H1 (cell line): ENCODE results near the gene TRAPPC2L. TPM values are rescaled to one million over a fixed set of nuclear protein-coding genes. Genes with fewer than 3 reads are reported as not detected.

ENCODE experiments used
- CTCF ChIA-PET: fragments of 300-600 bp; sonication (Branson Sonifier 250); formaldehyde crosslinking; loops from one replicate; lab custom pipeline; 2021; ENCODE audit not compliant: partially characterized antibody; lab: Charles Lee
- POLR2A ChIA-PET: fragments of 300-600 bp; sonication (Branson Sonifier 250); formaldehyde crosslinking; loops from one replicate; lab custom pipeline; 2021; ENCODE audit warnings: inconsistent platforms; ENCODE audit not compliant: partially characterized antibody; lab: Charles Lee
- DNase-seq, 2 experiments: peaks; one replicate each; pipeline versions ENCODE4 v3.0.0 to v3.0.0-alpha.2; 2010 to 2022; ENCODE audit warnings: low spot score in 2 of 2, low read depth in 1 of 2, mixed read lengths in 1 of 2
- FAIRE-seq: peaks from 2 replicates; lab custom pipeline; 2011; peaks lifted over from hg19 to GRCh38; lab: Jason Lieb, UNC
- H2AFZ ChIP-seq: 2 replicates; pipeline ENCODE4 v1.8.1; 2012; ENCODE audit warnings: low read length, inconsistent platforms
- H2AK5ac ChIP-seq: 2 replicates; pipeline ENCODE4 v1.6.1; 2013; ENCODE audit warnings: low read depth, low read length
- H2BK120ac ChIP-seq: replicated peaks from 2 replicates; pipeline ENCODE3; 2013; ENCODE audit warnings: low read depth, low read length, inconsistent platforms
- H2BK12ac ChIP-seq: 2 replicates; pipeline ENCODE4 v1.6.1; 2013; ENCODE audit warnings: low read depth, low read length
- H2BK15ac ChIP-seq: 2 replicates; pipeline ENCODE4 v1.6.1; 2013; ENCODE audit warnings: low read length
- H2BK20ac ChIP-seq: 2 replicates; pipeline ENCODE4 v1.6.1; 2013; ENCODE audit warnings: low read length
- H2BK5ac ChIP-seq: 2 replicates; pipeline ENCODE4 v1.6.1; 2013; ENCODE audit warnings: low read depth, low read length
- H3K14ac ChIP-seq: 2 replicates; pipeline ENCODE4 v1.6.1; 2013; ENCODE audit warnings: inconsistent platforms; ENCODE audit not compliant: insufficient read length
- H3K18ac ChIP-seq: 2 replicates; pipeline ENCODE4 v1.6.1; 2013; ENCODE audit warnings: low read length; ENCODE audit errors: extremely low read depth
- H3K23ac ChIP-seq: 2 replicates; pipeline ENCODE4 v1.6.1; 2013; ENCODE audit warnings: inconsistent platforms; ENCODE audit not compliant: insufficient read length
- H3K23me2 ChIP-seq: 2 replicates; pipeline ENCODE4 v1.6.1; 2013; ENCODE audit warnings: low read depth, low read length
- H3K27ac ChIP-seq: 2 replicates; pipeline ENCODE4 v1.6.1; 2011; ENCODE audit warnings: low read depth, low read length, inconsistent platforms
- H3K27me3 ChIP-seq, 4 experiments: replicated peaks in 1 of 4; 1 replicate in 1 of 4; 2 replicates in 3 of 4; pipeline versions ENCODE4 v1.6.1 to v1.8.1; 2011 to 2013; ENCODE audit warnings: low read length in 3 of 4, mild to moderate bottlenecking in 3 of 4, inconsistent platforms in 2 of 4, mixed read lengths in 2 of 4, moderate library complexity in 1 of 4; ENCODE audit not compliant: control insufficient read depth in 3 of 4, insufficient read depth in 3 of 4; ENCODE audit errors: extremely low read depth in 1 of 4
- H3K36me3 ChIP-seq, 4 experiments: 2 replicates each; pipeline versions ENCODE4 v1.6.1 to v1.8.1; 2011 to 2013; ENCODE audit warnings: mild to moderate bottlenecking in 4 of 4, low read length in 3 of 4, moderate library complexity in 2 of 4, control low read depth in 1 of 4, inconsistent platforms in 1 of 4; ENCODE audit not compliant: insufficient read depth in 4 of 4, control insufficient read depth in 2 of 4
- H3K4ac ChIP-seq: replicated peaks from 2 replicates; pipeline ENCODE3; 2013; ENCODE audit warnings: low read length, low read depth, mixed read lengths, inconsistent platforms; ENCODE audit not compliant: insufficient read length
- H3K4me1 ChIP-seq, 4 experiments: replicated peaks in 1 of 4; 1 replicate in 1 of 4; 2 replicates in 3 of 4; pipeline versions ENCODE4 v1.6.1 to v1.8.1; 2011 to 2013; ENCODE audit warnings: low read length in 3 of 4, inconsistent platforms in 2 of 4, mixed read lengths in 1 of 4; ENCODE audit not compliant: insufficient read depth in 4 of 4, control insufficient read depth in 3 of 4
- H3K4me2 ChIP-seq, 2 experiments: 2 replicates each; pipeline versions ENCODE4 v1.6.1 to v1.8.1; 2011 to 2013; ENCODE audit warnings: low read depth in 2 of 2, low read length in 2 of 2, control low read depth in 1 of 2, inconsistent platforms in 1 of 2, mild to moderate bottlenecking in 1 of 2; ENCODE audit not compliant: insufficient read depth in 1 of 2
- H3K4me3 ChIP-seq, 4 experiments: fragments of 200-600, 300-600 bp in 1 of 4; sonication (generic), shearing (Covaris generic), sonication (Bioruptor Twin) in 1 of 4; 2 replicates each; pipeline versions ENCODE4 v1.5.1 to v1.8.1; 2011 to 2016; ENCODE audit warnings: low read length in 4 of 4, low read depth in 3 of 4, control low read depth in 2 of 4, inconsistent platforms in 2 of 4, mild to moderate bottlenecking in 2 of 4, mixed read lengths in 1 of 4, moderate library complexity in 1 of 4; ENCODE audit not compliant: insufficient read depth in 2 of 4; ENCODE audit errors: extremely low read depth in 1 of 4
- H3K56ac ChIP-seq: replicated peaks from 2 replicates; pipeline ENCODE3; 2013; ENCODE audit warnings: low read depth, mild to moderate bottlenecking, mixed read lengths, low read length, inconsistent platforms; ENCODE audit not compliant: insufficient read length
- H3K79me1 ChIP-seq: 2 replicates; pipeline ENCODE4 v1.6.1; 2013; ENCODE audit warnings: low read depth, low read length, control low read depth
- H3K79me2 ChIP-seq, 2 experiments: 2 replicates each; pipeline versions ENCODE4 v1.6.1 to v1.8.1; 2012 to 2013; ENCODE audit warnings: low read length in 2 of 2, mild to moderate bottlenecking in 2 of 2, inconsistent platforms in 1 of 2; ENCODE audit not compliant: insufficient read depth in 2 of 2, control insufficient read depth in 1 of 2
- H3K9ac ChIP-seq, 4 experiments: replicated peaks in 1 of 4; 1 replicate in 1 of 4; 2 replicates in 3 of 4; pipeline versions ENCODE4 v1.6.1 to v1.8.1; 2011 to 2013; ENCODE audit warnings: low read depth in 3 of 4, low read length in 3 of 4, control low read depth in 2 of 4, mild to moderate bottlenecking in 2 of 4, moderate library complexity in 2 of 4, inconsistent platforms in 1 of 4; ENCODE audit errors: extremely low read depth in 1 of 4
- H3K9me3 ChIP-seq, 2 experiments: 2 replicates each; pipeline versions ENCODE4 v1.6.1 to v1.8.1; 2012 to 2013; ENCODE audit warnings: mild to moderate bottlenecking in 2 of 2, moderate library complexity in 2 of 2, control low read depth in 1 of 2, inconsistent platforms in 1 of 2, low read depth in 1 of 2, low read length in 1 of 2, mixed read lengths in 1 of 2; ENCODE audit not compliant: insufficient read depth in 2 of 2
- H4K20me1 ChIP-seq, 2 experiments: replicated peaks in 1 of 2; 2 replicates each; pipeline versions ENCODE3 to v1.8.1; 2011 to 2013; ENCODE audit warnings: inconsistent platforms in 2 of 2, low read length in 2 of 2, mild to moderate bottlenecking in 1 of 2; ENCODE audit not compliant: insufficient read depth in 2 of 2, control insufficient read depth in 1 of 2
- H4K5ac ChIP-seq: 2 replicates; pipeline ENCODE4 v1.6.1; 2013; ENCODE audit warnings: low read length, low read depth, mixed read lengths, inconsistent platforms; ENCODE audit not compliant: insufficient read length
- H4K8ac ChIP-seq: 2 replicates; pipeline ENCODE4 v1.8.0; 2013; ENCODE audit warnings: mild to moderate bottlenecking, moderate library complexity, low read length, inconsistent platforms; ENCODE audit not compliant: insufficient read depth; ENCODE audit errors: extremely low read depth
- H4K91ac ChIP-seq: replicated peaks from 2 replicates; pipeline ENCODE3; 2013; ENCODE audit warnings: low read length, mixed read lengths, inconsistent platforms; ENCODE audit not compliant: insufficient read length
- CREB1 ChIP-seq: IDR thresholded peaks from 2 replicates; pipeline ENCODE4 v1.6.1; 2012; ENCODE audit warnings: inconsistent platforms
- MAFK ChIP-seq: IDR thresholded peaks from 2 replicates; pipeline ENCODE4 v1.6.1; 2012; ENCODE audit warnings: low read depth, mild to moderate bottlenecking, improper control_type of control experiment, low read length
- SP2 ChIP-seq: IDR thresholded peaks from 2 replicates; pipeline ENCODE4 v1.6.1; 2012; ENCODE audit warnings: mild to moderate bottlenecking, low read length, inconsistent platforms
- WGBS, 2 experiments: shearing (Covaris generic) in 1 of 2; methylation state at CpG; one replicate each; pipeline versions ENCODE4 v1.1.6 to v1.1.7; 2013 to 2015; ENCODE audit warnings: low lambda C conversion rate in 2 of 2, mixed read lengths in 2 of 2, inconsistent platforms in 1 of 2, low coverage in 1 of 2, missing lambda C conversion rate in 1 of 2; ENCODE audit not compliant: insufficient replicate concordance in 2 of 2, insufficient coverage in 1 of 2, insufficient read length in 1 of 2; ENCODE audit errors: extremely low coverage in 1 of 2, missing lambda C conversion rate in 1 of 2; 5-methylcytosine and 5-hydroxymethylcytosine counted together
- polyA plus RNA-seq, 7 experiments: library from polyadenylated mRNA; depleted of rRNA in 3 of 7; stranded (reverse) in 5 of 7; unstranded in 2 of 7; fragments of >200 nt in 5 of 7; fragments of 200-250 nt in 2 of 7; gene quantifications; 1 replicate in 5 of 7; 2 replicates in 1 of 7; 4 replicates in 1 of 7; pipeline versions ENCODE4 v1.2.1 to v1.2.3, GENCODE V29; 2011 to 2013; ENCODE audit warnings: missing spikeins in 2 of 7, mixed read lengths in 2 of 7
- total RNA-seq: library from RNA; stranded (reverse); fragmentation: NEBNext Ultra II Directional; extraction: Animal tissue kit (Norgen Biotek cat#: 25700); gene quantifications from 2 replicates; pipeline ENCODE4 v1.2.1, GENCODE V29; 2021
- TF ChIP-seq, protein P1 (sequence below): IDR thresholded peaks from 2 replicates; pipeline ENCODE4 v1.6.1; 2011; ENCODE audit warnings: low read length, improper control_type of control experiment

Gene TRAPPC2L
- total and polyA plus RNA-seq, 2 of the 8 experiments (the other 6 are each of a cell fraction or from before 2014, with no cell fraction given) = 98.7 to 133 TPM

DNA sequence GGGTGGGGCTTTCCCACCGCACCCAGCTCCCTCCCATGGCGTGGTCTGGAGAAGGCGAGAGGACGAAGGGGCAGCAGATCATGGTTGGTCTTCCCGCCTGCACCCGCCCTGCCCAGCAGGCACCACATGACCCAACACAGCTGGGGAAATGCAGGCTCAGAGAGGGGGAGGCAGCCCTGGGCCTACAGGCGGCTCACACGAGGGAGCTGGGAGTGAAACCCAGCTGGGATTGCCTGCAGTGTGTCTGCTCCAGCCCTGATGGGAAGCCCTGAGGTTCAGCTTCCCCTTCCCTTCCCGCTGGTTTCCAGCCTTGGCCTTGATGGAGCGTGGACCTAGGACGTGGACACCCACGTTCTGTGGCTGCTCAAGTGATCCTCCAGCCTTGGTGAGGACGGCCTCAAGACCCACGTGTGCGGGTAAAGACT, 29.5 kb downstream of the TRAPPC2L start:
- Histone ChIP-seq H3K27ac (no peak overlapping the region), H3K27me3 (peaks cover 0 to 2% (median under 1%) of the 10 kb centered on the region in 4 experiments; a peak in 2 of 7 replicates), H3K4ac (no peak overlapping the region), H3K18ac (no peak overlapping the region), H3K23me2 (no peaks in the 10 kb centered on the region; the same call in 1 of the 2 replicates), H3K23ac (no peak overlapping the region), H3K9ac (no peak overlapping the region), H4K91ac (no peak overlapping the region), H3K56ac (no peak overlapping the region), H4K20me1 (peaks cover 0 to 4% of the 10 kb centered on the region in 2 experiments), H3K4me3 (no peak overlapping the region), H3K79me1 (no peaks in the 10 kb centered on the region; the same call in 1 of the 2 replicates), H3K79me2 (no peaks in the 10 kb centered on the region), H3K36me3 (no peaks in the 10 kb centered on the region), H2BK15ac (0 out of 2 replicates have a peak overlapping the region, but pooled peaks have one; percentile 46), H3K4me1 (peaks cover 0 to 4% (median 0%) of the 10 kb centered on the region in 4 experiments; a peak in 2 of 7 replicates), H4K5ac (no peak overlapping the region), H2BK12ac (no peak overlapping the region; the same call in 1 of the 2 replicates), H4K8ac (no peak overlapping the region; the same call in 1 of the 2 replicates), H2BK20ac (no peak overlapping the region), H2AK5ac (no peak overlapping the region), H2BK120ac (no peak overlapping the region), H2AFZ (no peak overlapping the region), H3K9me3 (no peaks in the 10 kb centered on the region), H3K4me2 (no peak overlapping the region), H2BK5ac (no peak overlapping the region), H3K14ac (no peak overlapping the region)
- FAIRE-seq = no peak
- TF ChIP-seq, protein P1, sequence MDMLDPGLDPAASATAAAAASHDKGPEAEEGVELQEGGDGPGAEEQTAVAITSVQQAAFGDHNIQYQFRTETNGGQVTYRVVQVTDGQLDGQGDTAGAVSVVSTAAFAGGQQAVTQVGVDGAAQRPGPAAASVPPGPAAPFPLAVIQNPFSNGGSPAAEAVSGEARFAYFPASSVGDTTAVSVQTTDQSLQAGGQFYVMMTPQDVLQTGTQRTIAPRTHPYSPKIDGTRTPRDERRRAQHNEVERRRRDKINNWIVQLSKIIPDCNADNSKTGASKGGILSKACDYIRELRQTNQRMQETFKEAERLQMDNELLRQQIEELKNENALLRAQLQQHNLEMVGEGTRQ = no peak
- no peak for TF ChIP-seq MAFK
- no peak for TF ChIP-seq SP2
- no peak for TF ChIP-seq CREB1
- WGBS, 2 experiments = 86% methylated on average over 13 of the region's 15 CpGs; no CpG with 5 or more reads in 1 of the 2 experiments
- ChIA-PET POLR2A (interaction anchor here (0.9 kb wide), 1 partner anchor 76 kb away, joined by 5 read pairs; no protein-coding TSS in a partner anchor), CTCF (interaction anchor here (1.2 to 2.1 kb wide), 3 partner anchors 19 to 149 kb away, joined by 3 to 8 read pairs (median 4); partner anchors contain the start of genes GALNS and TRAPPC2L)
- DNase-seq = no peak
